ENCODE results near the gene TMEM270.

The TMEM270 gene

GRCh38 chr7:73909051-73909941 lies 48.3 kb downstream of the TMEM270 start:
- DNase-seq = no peak

- no peak for DNase-seq
Measured at GRCh38 chr7:73909996-73910395, 49.0 kb downstream of the TMEM270 start.

GRCh38 chr7:73912223-73912622 lies 51.3 kb downstream of the TMEM270 start:
- DNase-seq = no peak

Measured in KG1 (cell line).